GM12878 (cell line): ENCODE results near the gene FAM200B. TPM values are rescaled to one million over a fixed set of nuclear protein-coding genes. Genes with fewer than 3 reads are reported as not detected.

ENCODE experiments used
- ATAC-seq: fragments of 200-7000 bp; cut with Tn5 transposase; 3 replicates; pipeline ENCODE4 v1.9.1; 2020; ENCODE audit warnings: mild to moderate bottlenecking, moderate library complexity
- BruUV-seq: library from RNA; stranded (reverse); fragments of 400-500 nt; replicated peaks from 2 replicates; lab custom pipeline; 2021; lab: Mats Ljungman, UMichigan
- CTCF ChIA-PET: fragments of 300-600 bp; sonication (Branson Sonifier 250); formaldehyde crosslinking; extraction: SDS; loops from one replicate; lab custom pipeline; 2021; ENCODE audit warnings: inconsistent platforms; lab: Yijun Ruan, JAX
- POLR2A ChIA-PET: fragments of 350-600 bp; formaldehyde crosslinking; extraction: SDS; loops from one replicate; lab custom pipeline; 2021; ENCODE audit warnings: inconsistent platforms; lab: Charles Lee
- RAD21 ChIA-PET: fragments of 300-600 bp; sonication (Branson Sonifier 250); formaldehyde crosslinking; loops from one replicate; lab custom pipeline; 2023; ENCODE audit warnings: antibody characterized with exemption; ENCODE audit not compliant: unreplicated experiment; lab: Charles Lee
- SMC1A ChIA-PET: fragments of 300-600 bp; sonication (Branson Sonifier 250); formaldehyde crosslinking; loops from one replicate; lab custom pipeline; 2023; ENCODE audit not compliant: unreplicated experiment, uncharacterized antibody; lab: Charles Lee
- DNase-seq: peaks from one replicate; pipeline ENCODE4 v3.0.0-alpha.2; 2011; ENCODE audit warnings: low read depth, low spot score
- FAIRE-seq: peaks from 3 replicates; lab custom pipeline; 2011; peaks lifted over from hg19 to GRCh38; lab: Jason Lieb, UNC
- H2AFZ ChIP-seq: 2 replicates; pipeline ENCODE4 v1.6.0; 2011; ENCODE audit warnings: low read depth, low read length, control low read depth; ENCODE audit not compliant: control insufficient read depth
- H3K27ac ChIP-seq: 2 replicates; pipeline ENCODE4 v1.5.1; 2011; ENCODE audit warnings: control low read depth; ENCODE audit not compliant: control insufficient read depth, insufficient read depth
- H3K27me3 ChIP-seq, 2 experiments: replicated peaks in 1 of 2; 2 replicates each; pipeline versions ENCODE4 v1.6.0 to v1.6.1; 2011; ENCODE audit warnings: low read length in 1 of 2; ENCODE audit not compliant: control insufficient read depth in 2 of 2, insufficient read depth in 2 of 2
- H3K36me3 ChIP-seq, 2 experiments: 2 replicates each; pipeline ENCODE4 v1.5.1; 2011; ENCODE audit warnings: low read length in 1 of 2; ENCODE audit not compliant: control insufficient read depth in 2 of 2, insufficient read depth in 2 of 2
- H3K4me1 ChIP-seq: 2 replicates; pipeline ENCODE4 v1.6.1; 2011; ENCODE audit warnings: mild to moderate bottlenecking, low read length, moderate library complexity, mixed read lengths; ENCODE audit not compliant: control insufficient read depth, insufficient read depth
- H3K4me2 ChIP-seq: 2 replicates; pipeline ENCODE4 v1.6.0; 2011; ENCODE audit warnings: control low read depth; ENCODE audit not compliant: control insufficient read depth, insufficient read depth
- H3K4me3 ChIP-seq: fragments of 200-600 bp; sonication (generic); 2 replicates; pipeline ENCODE4 v1.5.1; 2016
- H3K79me2 ChIP-seq: 2 replicates; pipeline ENCODE4 v1.6.0; 2011; ENCODE audit warnings: low read length; ENCODE audit not compliant: control insufficient read depth, insufficient read depth
- H3K9ac ChIP-seq: 2 replicates; pipeline ENCODE4 v1.8.0; 2011; ENCODE audit warnings: low read length, control low read depth, mixed read lengths; ENCODE audit not compliant: control insufficient read depth, insufficient read depth
- H3K9me3 ChIP-seq: replicated peaks from 3 replicates; pipeline ENCODE4 v1.5.1; 2011; ENCODE audit warnings: mild to moderate bottlenecking, low read length; ENCODE audit not compliant: control insufficient read depth, insufficient read depth
- H4K20me1 ChIP-seq: 2 replicates; pipeline ENCODE4 v1.6.0; 2011; ENCODE audit not compliant: control insufficient read depth, insufficient read depth
- BMI1 ChIP-seq: fragments of 450-650 bp; IDR thresholded peaks from 2 replicates; pipeline ENCODE4 v1.6.1; 2016; ENCODE audit warnings: mild to moderate bottlenecking, moderate library complexity, borderline replicate concordance
- BRCA1 ChIP-seq: IDR thresholded peaks from 2 replicates; pipeline ENCODE4 v1.6.1; 2011; ENCODE audit warnings: low read depth, low read length, improper control_type of control experiment
- EZH2 ChIP-seq: IDR thresholded peaks from 2 replicates; pipeline ENCODE4 v1.6.1; 2012; ENCODE audit warnings: low read depth, mild to moderate bottlenecking, control low read depth, inconsistent platforms, low read length, borderline replicate concordance; ENCODE audit not compliant: control insufficient read depth
- HDAC6 ChIP-seq: fragments of 200-600 bp; sonication (generic); IDR thresholded peaks from one replicate; pipeline ENCODE4 v1.8.0; 2017; ENCODE audit warnings: antibody characterized with exemption; ENCODE audit not compliant: unreplicated experiment
- MAX ChIP-seq: IDR thresholded peaks from 2 replicates; pipeline ENCODE4 v1.6.1; 2012; ENCODE audit warnings: low read depth, low read length, improper control_type of control experiment
- MTA2 ChIP-seq: fragments of 450-650 bp; IDR thresholded peaks from 2 replicates; pipeline ENCODE4 v1.6.1; 2016; ENCODE audit warnings: low read depth, mild to moderate bottlenecking, moderate library complexity
- MTA3 ChIP-seq: IDR thresholded peaks from 2 replicates; pipeline ENCODE4 v1.6.1; 2012; ENCODE audit warnings: low read length, inconsistent platforms, borderline replicate concordance
- NR2C2 ChIP-seq: IDR thresholded peaks from 2 replicates; pipeline ENCODE4 v1.6.1; 2011; ENCODE audit warnings: borderline replicate concordance, low read depth; ENCODE audit not compliant: control insufficient read depth, insufficient read length
- RAD51 ChIP-seq: fragments of 450-650 bp; IDR thresholded peaks from 2 replicates; pipeline ENCODE4 v1.6.1; 2016; ENCODE audit warnings: moderate library complexity, mild to moderate bottlenecking, inconsistent platforms
- RFX5 ChIP-seq: IDR thresholded peaks from 2 replicates; pipeline ENCODE4 v1.6.1; 2011; ENCODE audit warnings: low read depth, low read length, improper control_type of control experiment
- SP1 ChIP-seq: IDR thresholded peaks from one replicate; pipeline ENCODE4 v1.6.1; 2011; ENCODE audit warnings: low read depth, low read length
- SPI1 ChIP-seq: IDR thresholded peaks from 2 replicates; pipeline ENCODE4 v1.6.1; 2011; ENCODE audit warnings: low read depth, mild to moderate bottlenecking, low read length, moderate library complexity, borderline replicate concordance; ENCODE audit not compliant: insufficient read depth
- WGBS: methylation state at CpG from one replicate; pipeline ENCODE4 v1.1.6; 2016; ENCODE audit warnings: low lambda C conversion rate; ENCODE audit not compliant: insufficient replicate concordance, insufficient coverage; ENCODE audit errors: missing lambda C conversion rate; 5-methylcytosine and 5-hydroxymethylcytosine counted together
- in situ Hi-C: fragments of 300-500 bp; cut with MboI; formaldehyde crosslinking; loops from 9 replicates; pipeline ENCODE4 v1.14.3; 2018; ENCODE audit warnings: mixed read lengths
- intact Hi-C: fragments of 100-400 bp; cut with micrococcal nuclease; formaldehyde crosslinking; loops from one replicate; pipeline ENCODE4 v1.14.2; 2022; ENCODE audit not compliant: unreplicated experiment
- polyA plus RNA-seq, 11 experiments: library from polyadenylated mRNA; depleted of rRNA in 4 of 11; unstranded in 6 of 11; stranded (reverse) in 5 of 11; fragments of >200 nt; fragmentation: Nextera tagmentation in 4 of 11; fragmentation: Illumina TruSeq in 1 of 11; extraction: Ambion mirVana in 4 of 11; extraction: Trizol in 1 of 11; gene quantifications; 1 replicate in 1 of 11; 2 replicates in 10 of 11; pipeline versions ENCODE4 v1.2.1 to v1.2.3, GENCODE V29; 2011 to 2016; ENCODE audit warnings: inconsistent platforms in 2 of 11, missing spikeins in 2 of 11, low read depth in 1 of 11
- total RNA-seq, 4 experiments: library from RNA; depleted of rRNA in 3 of 4; stranded (reverse); fragments of >200 nt in 3 of 4; fragmentation: Illumina TruSeq in 1 of 4; extraction: Trizol in 1 of 4; gene quantifications; 2 replicates each; pipeline versions ENCODE4 v1.2.1 to v1.2.3, GENCODE V29; 2013 to 2021
- TF ChIP-seq, protein P1 (sequence below): IDR thresholded peaks from 2 replicates; pipeline ENCODE4 v1.6.1; 2011; ENCODE audit warnings: borderline replicate concordance, low read depth, mild to moderate bottlenecking, moderate library complexity, low read length; ENCODE audit not compliant: insufficient read depth, poor library complexity, severe bottlenecking
- TF ChIP-seq, protein P2 (sequence below): fragments of 450-650 bp; IDR thresholded peaks from 2 replicates; pipeline ENCODE4 v1.6.1; 2017; ENCODE audit warnings: mild to moderate bottlenecking
- TF ChIP-seq, protein P3 (sequence below): IDR thresholded peaks from 2 replicates; pipeline ENCODE4 v1.6.1; 2012; ENCODE audit warnings: low read depth, low read length, improper control_type of control experiment
- TF ChIP-seq, protein P4 (sequence below): fragments of 450-650 bp; IDR thresholded peaks from 2 replicates; pipeline ENCODE4 v1.6.1; 2018; ENCODE audit warnings: borderline replicate concordance, mild to moderate bottlenecking; ENCODE audit not compliant: partially characterized antibody

FAM200B gene
- total and polyA plus RNA-seq, 10 of the 15 experiments (the other 5 are each of a cell fraction or from before 2014, with no cell fraction given), result 13.8 to 48.5 (median 25.5) TPM

DNA sequence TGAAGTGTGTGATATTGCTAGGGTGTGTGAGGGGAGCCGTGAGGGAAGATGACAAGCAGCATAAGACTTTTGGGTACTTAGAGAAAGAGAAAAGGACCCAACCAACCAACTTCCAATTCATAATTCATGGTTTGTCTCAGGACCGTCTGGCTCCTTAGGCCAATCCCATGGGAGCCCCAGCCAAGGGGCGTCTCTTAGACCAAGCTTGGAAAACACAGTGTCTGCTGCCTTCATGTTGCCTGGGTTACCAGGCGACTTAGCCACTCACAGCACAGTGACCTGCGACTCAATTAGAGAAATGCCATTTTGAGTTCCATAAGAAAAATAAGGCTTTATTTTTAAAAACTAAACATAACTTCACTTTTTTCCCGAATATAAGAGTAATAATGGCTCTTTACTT lies 53.9 kb downstream of the FAM200B start:
- H3K4me2 ChIP-seq, result no peak overlapping the region
- H3K79me2 ChIP-seq, result no peaks in the 10 kb centered on the region
- H3K4me1 ChIP-seq, result no peaks in the 10 kb centered on the region
- DNase-seq, result no peak
- ChIA-PET CTCF (interaction anchor here (5.7 kb wide), 1 partner anchor 69 kb away, joined by 31 read pairs; no protein-coding TSS in a partner anchor), RAD21 (interaction anchor here (1.0 to 2.3 kb wide), 2 partner anchors 70 to 221 kb away, joined by 4 to 8 read pairs; no protein-coding TSS in a partner anchor), SMC1A (no interaction called here), POLR2A (no interaction called here)
- TF ChIP-seq, protein P1, sequence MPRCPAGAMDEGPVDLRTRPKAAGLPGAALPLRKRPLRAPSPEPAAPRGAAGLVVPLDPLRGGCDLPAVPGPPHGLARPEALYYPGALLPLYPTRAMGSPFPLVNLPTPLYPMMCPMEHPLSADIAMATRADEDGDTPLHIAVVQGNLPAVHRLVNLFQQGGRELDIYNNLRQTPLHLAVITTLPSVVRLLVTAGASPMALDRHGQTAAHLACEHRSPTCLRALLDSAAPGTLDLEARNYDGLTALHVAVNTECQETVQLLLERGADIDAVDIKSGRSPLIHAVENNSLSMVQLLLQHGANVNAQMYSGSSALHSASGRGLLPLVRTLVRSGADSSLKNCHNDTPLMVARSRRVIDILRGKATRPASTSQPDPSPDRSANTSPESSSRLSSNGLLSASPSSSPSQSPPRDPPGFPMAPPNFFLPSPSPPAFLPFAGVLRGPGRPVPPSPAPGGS, result no peak
- TF ChIP-seq, protein P2, sequence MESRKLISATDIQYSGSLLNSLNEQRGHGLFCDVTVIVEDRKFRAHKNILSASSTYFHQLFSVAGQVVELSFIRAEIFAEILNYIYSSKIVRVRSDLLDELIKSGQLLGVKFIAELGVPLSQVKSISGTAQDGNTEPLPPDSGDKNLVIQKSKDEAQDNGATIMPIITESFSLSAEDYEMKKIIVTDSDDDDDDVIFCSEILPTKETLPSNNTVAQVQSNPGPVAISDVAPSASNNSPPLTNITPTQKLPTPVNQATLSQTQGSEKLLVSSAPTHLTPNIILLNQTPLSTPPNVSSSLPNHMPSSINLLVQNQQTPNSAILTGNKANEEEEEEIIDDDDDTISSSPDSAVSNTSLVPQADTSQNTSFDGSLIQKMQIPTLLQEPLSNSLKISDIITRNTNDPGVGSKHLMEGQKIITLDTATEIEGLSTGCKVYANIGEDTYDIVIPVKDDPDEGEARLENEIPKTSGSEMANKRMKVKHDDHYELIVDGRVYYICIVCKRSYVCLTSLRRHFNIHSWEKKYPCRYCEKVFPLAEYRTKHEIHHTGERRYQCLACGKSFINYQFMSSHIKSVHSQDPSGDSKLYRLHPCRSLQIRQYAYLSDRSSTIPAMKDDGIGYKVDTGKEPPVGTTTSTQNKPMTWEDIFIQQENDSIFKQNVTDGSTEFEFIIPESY, result no peak
- no peak for TF ChIP-seq EZH2
- TF ChIP-seq SPI1, result no peak
- TF ChIP-seq BMI1, result no peak
- no peak for TF ChIP-seq SP1
- TF ChIP-seq RFX5, result no peak
- TF ChIP-seq, protein P3, sequence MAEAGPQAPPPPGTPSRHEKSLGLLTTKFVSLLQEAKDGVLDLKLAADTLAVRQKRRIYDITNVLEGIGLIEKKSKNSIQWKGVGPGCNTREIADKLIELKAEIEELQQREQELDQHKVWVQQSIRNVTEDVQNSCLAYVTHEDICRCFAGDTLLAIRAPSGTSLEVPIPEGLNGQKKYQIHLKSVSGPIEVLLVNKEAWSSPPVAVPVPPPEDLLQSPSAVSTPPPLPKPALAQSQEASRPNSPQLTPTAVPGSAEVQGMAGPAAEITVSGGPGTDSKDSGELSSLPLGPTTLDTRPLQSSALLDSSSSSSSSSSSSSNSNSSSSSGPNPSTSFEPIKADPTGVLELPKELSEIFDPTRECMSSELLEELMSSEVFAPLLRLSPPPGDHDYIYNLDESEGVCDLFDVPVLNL, result no peak
- no peak for TF ChIP-seq NR2C2
- TF ChIP-seq, protein P4, sequence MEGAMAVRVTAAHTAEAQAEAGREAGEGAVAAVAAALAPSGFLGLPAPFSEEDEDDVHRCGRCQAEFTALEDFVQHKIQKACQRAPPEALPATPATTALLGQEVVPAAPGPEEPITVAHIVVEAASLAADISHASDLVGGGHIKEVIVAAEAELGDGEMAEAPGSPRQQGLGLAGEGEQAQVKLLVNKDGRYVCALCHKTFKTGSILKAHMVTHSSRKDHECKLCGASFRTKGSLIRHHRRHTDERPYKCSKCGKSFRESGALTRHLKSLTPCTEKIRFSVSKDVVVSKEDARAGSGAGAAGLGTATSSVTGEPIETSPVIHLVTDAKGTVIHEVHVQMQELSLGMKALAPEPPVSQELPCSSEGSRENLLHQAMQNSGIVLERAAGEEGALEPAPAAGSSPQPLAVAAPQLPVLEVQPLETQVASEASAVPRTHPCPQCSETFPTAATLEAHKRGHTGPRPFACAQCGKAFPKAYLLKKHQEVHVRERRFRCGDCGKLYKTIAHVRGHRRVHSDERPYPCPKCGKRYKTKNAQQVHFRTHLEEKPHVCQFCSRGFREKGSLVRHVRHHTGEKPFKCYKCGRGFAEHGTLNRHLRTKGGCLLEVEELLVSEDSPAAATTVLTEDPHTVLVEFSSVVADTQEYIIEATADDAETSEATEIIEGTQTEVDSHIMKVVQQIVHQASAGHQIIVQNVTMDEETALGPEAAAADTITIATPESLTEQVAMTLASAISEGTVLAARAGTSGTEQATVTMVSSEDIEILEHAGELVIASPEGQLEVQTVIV, result no peak
- no peak for TF ChIP-seq HDAC6
- no peak for TF ChIP-seq MTA2
- no peak for TF ChIP-seq RAD51
- TF ChIP-seq MAX, result no peak
- TF ChIP-seq MTA3, result no peak
- TF ChIP-seq BRCA1, result no peak
- no peak overlapping the region for H3K9ac ChIP-seq
- H3K9me3 ChIP-seq, result no peaks in the 10 kb centered on the region; the same call in 2 of the 3 replicates
- H4K20me1 ChIP-seq, result no peaks in the 10 kb centered on the region
- WGBS, result 51% methylated on average over 6 of the region's 6 CpGs
- BruUV-seq, result no TSS peak
- no peak overlapping the region for H3K4me3 ChIP-seq
- no peaks in the 10 kb centered on the region for H3K36me3 ChIP-seq
- H3K27ac ChIP-seq, result no peak overlapping the region
- in situ Hi-C loops (no loop called here), intact Hi-C loops (no loop called here)
- H3K27me3 ChIP-seq, result no peaks in the 10 kb centered on the region; a peak in 1 of 4 replicates
- H2AFZ ChIP-seq, result no peak overlapping the region
- ATAC-seq, result no peak
- FAIRE-seq, result no peak
